Occipital lobe (tissue), 2 donors: Measurements from ENCODE around the gene IL4I1. TPM values are rescaled to one million over a fixed set of nuclear protein-coding genes. Genes with fewer than 3 reads are reported as not detected.

Source experiments
- DNase-seq: peaks from one replicate; lab custom pipeline; 2025; lab: John Stamatoyannopoulos, UW
- total RNA-seq: library from RNA; depleted of rRNA; stranded (reverse); fragments of >200 nt; gene quantifications from one replicate; pipeline ENCODE4 v1.2.3, GENCODE V29; 2014

The IL4I1 gene
- total RNA-seq, 1 donor from 2014 or later: not detected

DNA sequence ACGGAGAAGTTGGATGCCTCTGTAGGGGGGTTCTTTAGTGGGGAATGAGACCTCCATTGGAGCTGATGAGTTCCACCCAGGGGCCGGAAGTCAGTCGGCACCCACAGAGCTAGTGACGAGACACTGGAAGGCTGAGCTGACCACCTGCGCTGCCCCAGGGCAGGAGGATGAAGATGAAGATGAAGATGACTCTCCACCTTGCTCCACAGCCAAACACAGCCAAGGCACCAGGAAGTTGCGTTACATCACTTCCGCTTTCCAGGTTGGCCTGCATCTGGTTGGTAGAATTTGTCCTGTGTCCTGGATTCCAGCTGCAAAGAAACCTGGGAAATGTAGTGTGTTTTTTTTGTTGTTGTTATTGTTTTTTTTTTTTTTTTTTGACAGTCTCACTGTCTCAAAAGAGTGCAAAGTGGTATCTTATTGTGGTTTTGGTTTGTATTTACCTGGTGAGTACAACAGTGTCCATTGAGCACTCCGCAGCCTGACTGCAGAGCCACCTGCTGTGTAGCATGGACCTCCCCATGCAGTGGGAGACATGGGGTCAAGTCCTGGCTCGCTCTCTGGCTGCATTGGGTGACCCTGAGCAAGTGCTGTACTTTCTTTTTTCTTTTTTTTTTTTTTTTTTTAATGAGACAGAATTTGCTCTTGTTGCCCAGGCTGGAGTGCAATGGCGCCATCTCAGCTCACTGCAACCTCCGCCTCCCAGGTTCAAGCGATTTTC, 17.3 kb downstream of the IL4I1 start:
- DNase-seq: no peak

DNA sequence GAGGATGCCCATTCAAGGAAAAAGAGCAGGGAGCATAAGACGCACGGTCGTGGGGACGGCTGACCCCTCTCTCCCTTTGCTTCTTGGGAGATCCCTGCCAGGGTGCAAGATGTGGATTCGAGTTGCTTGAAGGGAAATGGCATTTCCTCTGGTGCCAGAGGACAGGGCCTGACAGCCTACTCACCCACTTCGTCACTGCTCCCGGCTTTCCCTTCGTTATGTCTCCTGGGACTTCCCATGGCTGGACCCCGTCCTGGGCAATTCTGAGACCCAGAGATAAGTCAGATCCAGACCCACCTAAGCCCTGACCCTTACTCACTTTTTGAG, 18.0 kb downstream of the IL4I1 start:
- DNase-seq: no peak

DNA sequence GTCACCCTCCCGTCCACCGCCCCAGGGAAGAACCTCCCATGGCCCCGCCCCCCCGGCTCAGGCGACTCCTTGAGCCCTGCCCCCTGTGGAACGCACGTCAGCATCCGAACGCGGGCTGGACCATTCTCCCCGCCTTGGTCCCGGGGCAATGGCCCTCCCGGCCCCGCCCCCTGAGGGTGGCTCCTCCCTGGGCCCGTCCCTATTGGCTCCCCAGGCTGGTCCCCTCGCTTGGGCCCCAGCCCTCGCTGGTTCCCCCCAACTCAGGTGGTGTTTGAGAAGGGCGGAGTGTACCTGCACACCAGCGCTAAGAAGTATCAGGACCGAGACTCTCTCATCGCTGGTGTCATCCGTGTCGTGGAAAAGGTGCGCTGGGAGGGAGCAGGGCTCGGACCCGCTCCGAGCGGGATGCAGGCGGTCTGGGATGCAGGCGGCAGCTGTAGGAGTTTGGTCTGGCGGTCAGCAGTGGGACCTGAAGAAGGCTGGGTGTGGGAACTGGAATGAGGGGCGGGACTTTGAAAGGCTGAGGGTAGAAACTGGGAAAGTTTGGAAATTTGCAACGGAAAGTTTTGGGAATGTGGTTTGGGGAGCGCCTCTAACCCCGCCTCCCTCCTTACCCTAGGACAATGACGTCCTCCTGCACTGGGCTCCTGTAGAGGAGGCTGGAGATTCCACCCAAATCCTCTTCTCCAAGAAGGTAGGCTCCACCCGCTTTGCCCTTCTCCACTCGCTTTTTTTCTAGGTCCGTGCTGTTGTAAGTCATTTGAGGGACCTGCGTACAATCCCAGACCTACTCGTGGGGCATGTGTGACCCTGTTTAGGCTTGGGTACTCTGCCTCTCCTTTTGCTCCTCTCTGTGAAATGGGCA, 18.6 kb downstream of the IL4I1 start:
- DNase-seq: peak; percentile 95

DNA sequence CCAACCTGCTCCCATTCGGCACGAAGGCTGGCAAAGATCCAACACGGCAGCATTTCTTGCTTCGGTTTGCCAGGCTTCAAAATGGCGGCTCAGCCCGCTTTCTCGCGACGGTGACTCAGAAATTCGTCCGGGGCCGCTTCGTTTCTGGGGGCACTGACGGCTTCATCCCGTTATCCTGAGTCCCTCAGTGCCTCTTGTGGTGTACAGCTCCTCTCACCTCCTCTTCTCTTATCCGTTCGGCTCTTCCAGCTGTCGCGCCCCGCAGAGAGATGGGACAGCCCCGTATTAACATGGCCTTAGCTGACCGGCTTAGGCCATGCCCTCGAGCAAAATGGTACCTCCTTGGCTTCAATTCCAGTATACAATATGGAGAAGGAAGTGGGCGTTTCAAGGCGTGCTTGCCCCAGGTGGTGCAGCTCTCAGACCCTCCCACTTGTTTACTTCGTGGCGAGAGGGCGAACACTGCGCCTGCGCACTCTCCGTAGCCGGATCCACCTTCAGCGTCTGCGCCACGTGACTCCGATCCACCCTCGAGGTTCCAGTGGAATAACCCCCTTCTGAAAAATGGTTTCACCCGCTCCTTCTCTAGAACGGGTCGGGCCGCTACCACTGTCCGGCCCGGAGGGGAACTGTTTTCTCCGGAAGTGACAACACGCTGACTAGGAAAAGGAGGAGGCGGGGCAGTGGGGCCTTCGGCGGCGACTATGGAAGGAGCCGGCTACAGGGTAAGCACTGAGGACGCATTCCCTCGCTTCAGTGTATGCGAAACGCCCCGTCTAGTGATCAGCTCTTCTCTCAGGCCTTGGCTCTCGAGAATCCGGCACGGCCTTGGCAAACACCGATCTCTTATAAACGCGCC, 19.4 kb downstream of the IL4I1 start, which contains the start of the genes AKT1S1 and TBC1D17:
AKT1S1 (minus strand) TSS at position 336 of the 859 bp plus-strand sequence. CDS start 4,060 bp downstream, outside the sequence.
TBC1D17 (plus strand) TSS at position 683 of the 859 bp plus-strand sequence; CDS start at position 705, 22 bp downstream.
- DNase-seq: peak; percentile 98

DNA sequence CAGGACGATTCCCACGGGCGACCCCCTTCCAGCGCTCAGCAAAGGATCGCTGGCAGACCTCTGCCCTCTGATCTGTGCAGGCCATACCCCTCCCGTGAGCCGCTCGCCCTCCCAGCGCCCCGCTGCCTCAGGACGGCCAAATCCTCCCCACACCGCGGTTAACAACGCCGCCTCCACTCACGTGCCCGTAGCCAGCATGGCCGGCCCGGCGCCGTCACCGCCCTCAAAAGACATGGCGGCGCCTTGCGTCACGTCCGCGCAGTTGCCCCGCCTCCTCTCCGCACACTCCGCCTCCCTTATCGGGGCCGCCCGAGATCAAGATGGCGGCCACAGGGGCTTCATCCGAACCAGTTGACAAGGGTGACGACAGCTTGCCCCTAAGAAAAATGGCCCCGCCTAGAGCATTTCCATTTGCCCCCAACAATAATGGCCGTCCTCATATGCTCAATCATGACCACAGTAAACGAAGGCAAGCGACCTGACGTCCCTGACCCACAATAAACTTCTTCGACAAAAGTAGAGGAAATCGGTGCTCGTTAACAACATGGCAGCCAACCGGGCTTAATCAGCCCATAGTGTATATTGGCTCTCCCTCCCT, 20.2 kb downstream of the IL4I1 start:
- DNase-seq: peak; percentile 96

DNA sequence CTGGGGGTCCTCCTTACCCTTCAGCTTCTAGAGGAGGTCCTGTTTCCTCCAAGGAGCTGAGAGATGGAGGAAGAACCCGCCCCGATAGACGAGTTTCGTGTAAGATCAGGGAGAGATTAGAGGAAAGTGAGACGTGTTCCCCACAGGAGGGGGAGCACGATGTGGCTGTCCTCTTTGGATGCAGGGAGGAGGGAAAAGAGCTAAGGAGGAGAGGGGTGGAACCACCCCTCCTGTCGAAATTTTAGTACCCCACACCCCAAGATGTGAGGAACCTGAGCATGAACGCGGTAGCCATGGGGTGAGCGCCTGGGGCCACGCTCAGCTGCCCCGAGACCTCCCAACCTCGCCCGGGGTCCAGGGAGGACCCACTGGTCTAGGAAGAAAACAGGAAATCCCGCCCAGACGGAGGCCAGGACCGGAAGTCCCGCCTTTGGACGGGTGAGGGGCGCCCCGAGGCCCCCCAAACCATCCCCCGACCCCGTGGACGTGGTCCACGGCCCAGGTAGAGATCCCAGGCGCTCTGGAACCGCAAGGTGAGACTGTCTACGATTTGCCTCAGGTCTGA, 20.7 kb downstream of the IL4I1 start:
- peak; percentile 52 for DNase-seq

DNA sequence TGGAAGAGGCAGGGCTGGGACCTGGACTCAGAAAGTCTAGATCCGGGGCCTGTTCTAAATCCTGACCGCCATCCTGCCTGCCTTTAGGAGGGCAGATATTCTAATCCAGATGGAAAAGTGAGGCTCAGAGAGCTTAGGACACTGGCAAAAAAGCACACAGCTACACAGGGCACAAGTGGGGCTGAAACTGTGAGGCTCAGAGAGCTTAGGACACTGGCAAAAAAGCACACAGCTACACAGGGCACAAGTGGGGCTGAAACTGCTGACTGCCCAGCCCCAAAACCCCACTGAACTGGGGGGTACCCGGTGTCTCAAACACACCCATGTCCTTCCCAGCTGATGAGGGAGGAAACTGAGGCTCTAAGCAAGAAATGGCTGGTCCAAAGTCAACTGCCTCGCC, 21.5 kb downstream of the IL4I1 start:
- no peak for DNase-seq

DNA sequence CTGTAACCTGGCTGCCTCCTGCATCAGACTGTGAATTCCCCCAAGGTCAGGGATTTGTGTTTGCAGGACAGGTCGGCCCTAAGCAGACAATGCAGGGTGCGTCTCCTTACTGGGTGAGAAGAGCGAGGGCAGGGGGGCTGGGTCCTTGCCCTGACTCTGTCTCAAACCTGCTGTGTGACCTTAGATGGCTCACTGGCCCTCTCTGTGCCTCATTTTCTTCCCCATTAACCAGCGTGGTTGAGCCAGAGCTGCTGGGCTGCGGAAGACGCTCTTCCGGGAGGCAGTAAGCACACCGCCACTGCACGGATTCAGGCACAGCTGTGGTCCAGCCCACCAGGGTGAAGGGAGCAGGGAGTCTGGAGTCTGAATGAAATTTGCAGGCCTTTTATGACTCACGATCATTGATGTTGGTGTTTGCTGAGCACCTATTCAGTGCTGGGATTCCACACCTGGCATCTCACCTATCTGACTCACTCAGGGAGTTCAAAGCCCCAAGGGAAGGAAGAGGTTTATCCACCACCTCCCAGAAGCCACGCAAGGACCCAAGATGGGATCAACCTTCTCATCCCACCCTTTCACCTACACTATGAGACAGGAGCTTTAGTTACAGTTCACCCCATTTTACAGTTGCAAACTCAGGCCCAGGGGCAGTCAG, 22.1 kb downstream of the IL4I1 start:
- no peak for DNase-seq

DNA sequence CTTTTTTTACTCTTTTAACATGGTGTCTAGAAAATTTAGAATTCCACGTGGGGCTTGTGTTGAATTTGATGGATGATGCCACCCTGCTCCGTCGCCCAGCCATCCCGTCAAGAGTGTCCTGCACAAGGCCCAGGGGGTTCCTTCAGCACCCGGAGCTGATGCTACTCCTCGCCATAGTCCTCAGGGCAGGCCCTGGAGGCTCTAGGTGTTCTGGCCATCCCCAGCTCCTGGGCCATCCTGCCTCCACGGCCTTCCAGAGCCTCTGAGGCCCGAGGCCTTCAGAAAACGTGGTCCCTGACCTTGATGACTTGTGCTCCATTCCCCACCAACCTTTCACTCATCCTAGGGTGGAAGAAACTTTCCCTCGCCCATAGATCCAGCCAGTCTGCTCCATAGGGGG, 22.9 kb downstream of the IL4I1 start:
- no peak for DNase-seq

DNA sequence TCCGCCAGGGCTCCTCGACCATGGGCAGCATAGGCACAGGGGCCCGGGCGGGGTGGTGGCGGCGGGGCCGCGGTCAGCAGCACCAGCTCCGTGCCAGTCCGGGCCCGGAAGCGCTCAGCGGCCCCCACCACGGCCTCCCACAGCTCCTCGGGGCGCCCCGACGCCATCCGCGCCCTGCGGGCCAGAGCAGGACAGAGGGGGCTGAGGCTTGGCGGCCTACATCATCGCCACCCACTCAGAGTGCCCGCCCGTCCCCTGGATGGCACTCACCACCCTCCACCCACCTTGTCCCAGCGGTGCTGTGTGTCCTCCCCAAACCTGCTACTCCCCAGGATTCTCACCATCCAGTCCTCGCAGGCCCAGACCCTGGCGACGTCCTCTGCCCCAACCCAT, 23.6 kb downstream of the IL4I1 start:
- DNase-seq: no peak

DNA sequence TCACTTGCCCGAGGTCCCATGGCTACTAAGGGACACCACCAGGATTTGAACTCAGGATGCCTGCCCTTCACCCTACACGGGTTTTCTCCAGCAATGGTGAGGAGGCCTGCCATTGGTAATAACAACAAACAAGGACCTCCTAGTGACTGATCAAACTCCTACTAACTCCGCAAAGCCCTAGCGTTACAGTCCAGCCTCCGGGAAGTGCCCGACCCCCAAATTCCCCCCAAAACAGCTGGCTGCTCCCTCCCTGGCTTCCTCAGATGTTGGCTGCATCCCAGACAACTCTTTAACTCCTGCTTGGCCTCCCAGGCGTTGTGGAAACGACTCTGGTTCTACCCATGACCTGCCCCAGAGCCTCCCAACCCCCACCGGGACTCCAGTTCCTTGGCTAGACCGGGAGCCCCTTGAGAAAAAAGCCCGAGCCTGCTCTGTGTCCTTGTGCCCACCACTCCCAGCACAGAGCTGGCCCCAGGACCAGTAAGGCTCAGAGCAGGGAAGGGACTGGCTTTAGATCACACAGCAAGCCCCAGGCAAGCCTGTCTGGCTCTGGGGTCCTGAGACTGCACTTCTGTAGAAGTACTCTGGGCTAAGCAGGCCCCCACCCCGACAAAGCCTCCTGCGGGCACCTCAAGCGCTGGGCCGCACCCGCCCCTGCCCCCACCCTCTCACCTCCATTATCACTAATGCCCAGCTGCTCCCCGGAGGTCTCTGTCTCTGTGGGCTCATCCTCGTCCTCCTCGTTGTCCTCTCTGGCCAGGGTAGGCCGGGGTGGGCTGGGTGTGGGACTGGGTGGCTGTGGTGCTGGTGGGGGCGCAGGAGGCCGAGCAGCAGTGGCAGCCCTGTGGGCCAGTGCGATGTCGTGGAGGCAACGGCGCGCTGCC, 24.2 kb downstream of the IL4I1 start:
- DNase-seq: no peak

DNA sequence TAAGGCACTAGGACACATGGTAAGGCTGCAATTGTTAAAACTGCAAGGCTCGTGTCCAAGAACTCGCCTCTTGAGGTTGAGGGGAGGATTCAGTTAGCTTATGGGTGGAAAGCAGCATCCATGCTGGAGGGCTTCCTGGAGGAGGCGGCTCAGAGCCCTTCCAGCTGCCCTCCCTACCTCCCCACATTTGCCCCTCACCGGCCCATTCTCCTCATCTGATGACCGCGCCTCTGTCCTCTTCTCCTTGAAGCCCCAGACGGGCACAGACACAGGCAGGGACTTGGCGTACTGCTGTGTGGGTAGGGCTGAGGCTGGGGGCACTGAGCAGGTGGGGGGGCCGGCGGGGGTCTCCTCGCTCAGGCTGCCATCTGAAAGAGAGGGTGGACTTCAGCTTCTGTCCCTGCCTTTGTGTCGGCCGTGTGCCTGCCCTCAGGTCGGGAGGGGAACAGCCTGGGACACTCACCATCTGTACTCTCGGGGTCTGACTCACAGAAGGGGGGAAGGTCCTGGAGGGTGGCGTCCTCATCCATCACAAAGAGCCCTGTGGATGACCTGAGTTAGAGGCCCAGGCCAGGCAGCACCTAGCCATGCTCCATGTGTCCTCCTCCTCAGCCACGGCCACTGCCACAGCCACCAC, 25.2 kb downstream of the IL4I1 start:
- DNase-seq: no peak

DNA sequence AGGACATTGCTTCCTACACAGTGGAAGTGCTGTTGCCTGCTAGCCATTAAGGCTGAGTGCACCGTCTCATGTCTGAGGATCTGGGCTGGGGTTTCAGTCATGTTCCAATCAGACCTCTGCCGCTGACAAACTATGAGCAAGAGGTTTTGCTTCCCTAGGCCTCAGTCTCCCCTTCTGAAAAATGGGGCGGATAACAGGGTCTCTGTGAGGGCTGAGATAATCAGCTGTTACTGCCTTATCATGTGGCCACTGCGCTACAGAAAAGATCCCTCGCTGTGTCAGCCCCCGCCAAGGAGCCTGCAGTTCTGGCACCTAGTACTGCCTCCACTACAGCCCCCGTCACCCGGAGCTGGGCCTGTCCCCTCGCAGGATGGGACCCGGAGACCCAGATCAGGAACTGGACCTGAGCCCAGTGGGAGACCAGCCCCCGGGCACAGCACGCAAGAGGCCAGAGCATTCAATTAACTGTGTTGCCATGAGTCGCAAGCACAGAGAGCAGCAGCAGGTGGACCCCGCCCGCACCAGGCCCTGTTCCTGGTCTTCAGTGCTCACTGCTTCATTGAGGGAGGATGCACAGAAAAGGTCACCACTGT, 26.3 kb downstream of the IL4I1 start:
- no peak for DNase-seq

DNA sequence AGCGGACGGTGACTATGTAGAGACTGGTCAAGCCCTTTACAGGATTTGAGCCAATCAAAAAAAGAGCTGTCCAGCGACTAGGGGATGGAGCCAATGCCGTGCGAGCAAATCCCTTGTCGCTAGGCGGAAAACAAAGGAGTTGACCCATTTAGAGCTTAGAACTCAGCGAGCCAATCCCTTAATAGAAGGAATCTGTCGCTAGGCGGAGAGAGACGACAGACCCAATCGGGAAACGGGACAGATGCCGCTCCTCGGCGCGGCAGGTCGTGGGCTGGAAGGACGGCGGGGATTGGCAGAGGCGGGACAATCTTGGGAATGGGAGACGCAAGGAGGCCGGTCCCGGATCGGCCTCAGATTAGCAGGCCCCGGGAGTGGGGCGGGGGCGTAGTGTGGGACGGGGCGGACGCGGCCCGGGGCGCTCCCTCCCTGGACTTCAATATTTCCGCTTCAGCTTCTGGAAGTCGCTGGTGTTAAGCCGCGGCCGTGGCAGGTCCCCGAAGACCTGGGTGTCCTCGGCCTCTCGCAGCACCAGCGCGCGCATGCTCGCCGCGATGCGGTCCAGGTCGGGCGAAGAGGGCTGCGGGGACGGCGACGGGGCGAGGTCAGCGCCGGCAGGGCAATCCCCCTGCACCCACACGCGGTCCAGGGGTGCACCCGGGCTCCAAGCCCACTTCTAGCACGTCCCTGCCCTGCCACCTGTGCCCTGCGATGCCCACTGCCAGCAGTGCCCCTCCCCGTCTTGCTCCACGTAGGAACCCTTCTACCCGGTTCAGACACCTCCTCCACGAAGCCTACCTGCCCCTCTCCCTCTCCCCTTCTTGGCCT, 27.0 kb downstream of the IL4I1 start:
- peak; percentile 98 for DNase-seq

DNA sequence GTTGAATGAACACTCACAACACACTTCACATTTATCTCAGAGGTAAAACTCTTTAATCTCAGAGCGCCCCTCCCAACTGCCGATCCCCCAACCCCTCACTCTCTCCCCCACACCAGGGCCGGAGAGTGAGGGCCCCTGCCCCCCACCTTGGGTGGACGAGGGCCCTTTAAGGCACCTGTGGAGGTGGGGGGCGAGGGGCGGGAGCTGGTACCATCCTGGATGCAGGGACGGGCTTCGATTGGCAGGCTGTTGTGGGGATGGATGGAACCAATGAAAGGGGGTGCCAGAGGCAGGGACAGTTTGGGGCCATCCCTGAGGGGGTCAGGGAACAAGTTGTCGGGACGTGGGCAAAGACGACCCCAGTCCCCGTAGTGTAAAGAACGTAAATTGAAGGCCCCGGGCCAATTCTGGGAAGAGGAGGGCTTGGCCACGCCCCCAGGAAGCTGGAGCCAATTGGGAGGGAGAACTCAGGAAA, 27.6 kb downstream of the IL4I1 start:
- no peak for DNase-seq

DNA sequence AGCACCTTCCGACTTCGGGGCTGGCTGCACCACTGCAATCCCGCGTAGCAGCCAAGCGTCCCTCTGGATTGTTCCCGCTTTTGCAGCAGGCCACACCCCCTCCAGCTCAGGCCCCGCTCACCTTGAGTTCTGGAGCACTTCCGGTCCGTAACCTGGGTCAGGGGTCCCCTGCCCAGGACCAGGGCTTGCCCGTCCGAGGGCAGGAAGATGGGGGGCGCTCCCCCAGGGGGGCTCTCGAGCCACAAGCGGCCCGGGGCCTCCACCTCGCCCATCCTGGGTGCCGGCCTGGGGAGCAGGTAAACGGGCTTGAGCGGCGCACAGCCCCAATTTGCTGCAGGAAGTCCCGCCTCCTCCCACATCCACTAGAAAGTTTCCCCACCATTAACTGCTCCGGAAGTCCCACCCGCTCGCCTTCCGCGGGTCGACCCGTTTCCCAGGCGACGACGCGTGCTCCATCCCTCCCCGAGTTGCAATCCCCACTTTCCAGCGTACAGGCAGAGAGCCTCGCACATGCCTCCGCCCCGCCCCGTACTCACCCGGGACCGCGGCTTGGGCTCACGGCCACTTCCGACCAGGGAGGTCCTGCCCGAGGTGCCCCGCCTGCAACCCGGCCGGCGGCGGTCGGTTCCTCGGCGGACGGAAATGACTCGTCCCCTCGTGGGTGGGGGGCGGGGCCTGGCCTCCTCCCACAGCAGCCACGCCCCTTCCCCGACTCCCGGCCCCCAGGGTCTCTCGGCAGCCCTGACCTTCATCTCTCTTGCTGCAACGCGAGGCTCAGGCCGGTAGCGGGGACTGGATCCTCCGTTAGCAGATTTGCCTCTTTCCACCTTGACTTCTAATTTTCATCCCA, 29.5 kb downstream of the IL4I1 start, which contains the start of gene PNKP:
PNKP (minus strand) TSS at position 644 of the 850 bp plus-strand sequence; CDS start at position 272, 372 bp downstream.
- DNase-seq: peak; percentile 87
